ACC112 (cell line): ENCODE data around the gene ASIC1.
A peak's percentile ranks its signal among the peaks of the same experiment; 100 is the strongest.

Experiments used
- H2AFZ ChIP-seq: fragments of 200-600 bp; sonication (generic); one replicate; pipeline ENCODE4 v1.6.0; 2017; ENCODE audit warnings: antibody characterized with exemption, low read length; ENCODE audit not compliant: unreplicated experiment
- H3K27ac ChIP-seq: fragments of 200-600 bp; sonication (generic); 2 replicates; pipeline ENCODE4 v1.5.1; 2014; ENCODE audit warnings: low read depth, mild to moderate bottlenecking, antibody characterized with exemption, low read length, moderate library complexity
- H3K27me3 ChIP-seq: fragments of 200-600 bp; sonication (generic); 2 replicates; pipeline ENCODE4 v1.6.1; 2014; ENCODE audit warnings: mild to moderate bottlenecking, antibody characterized with exemption, low read length, moderate library complexity, mixed read lengths; ENCODE audit not compliant: insufficient read depth
- H3K36me3 ChIP-seq: fragments of 200-600 bp; sonication (generic); 2 replicates; pipeline ENCODE4 v1.6.1; 2016; ENCODE audit warnings: mild to moderate bottlenecking, antibody characterized with exemption, low read length, moderate library complexity, mixed read lengths; ENCODE audit not compliant: insufficient read depth
- H3K4me1 ChIP-seq: fragments of 200-600 bp; sonication (generic); one replicate; pipeline ENCODE4 v1.6.1; 2016; ENCODE audit warnings: low read length, mixed read lengths; ENCODE audit not compliant: insufficient read depth, unreplicated experiment, control insufficient read depth
- H3K4me3 ChIP-seq: fragments of 200-600 bp; sonication (generic); 2 replicates; pipeline ENCODE4 v1.5.1; 2014; ENCODE audit warnings: mild to moderate bottlenecking, low read depth, low read length
- H3K79me2 ChIP-seq: fragments of 200-600 bp; sonication (generic); one replicate; pipeline ENCODE4 v1.6.0; 2016; ENCODE audit warnings: low read length; ENCODE audit not compliant: control insufficient read depth, unreplicated experiment, insufficient read depth

ASIC1 gene

GRCh38 chr12:50061946-50062686, 4.7 kb downstream of the ASIC1 start:
- Histone ChIP-seq H3K27ac (no peak overlapping the region), H3K36me3 (no peaks in the 10 kb centered on the region), H2AFZ (no peak overlapping the region), H3K79me2 (no peaks in the 10 kb centered on the region), H3K27me3 (peaks cover under 1% of the 10 kb centered on the region; the same call in 1 of the 2 replicates), H3K4me3 (no peak overlapping the region), H3K4me1 (peaks cover 13% of the 10 kb centered on the region)

- peaks cover 13% of the 10 kb centered on the region for H3K4me1 ChIP-seq
- no peak overlapping the region for H3K4me3 ChIP-seq
- no peak overlapping the region for H2AFZ ChIP-seq
- H3K36me3 ChIP-seq: no peaks in the 10 kb centered on the region
- no peaks in the 10 kb centered on the region for H3K27me3 ChIP-seq
- H3K79me2 ChIP-seq: no peaks in the 10 kb centered on the region
- no peak overlapping the region for H3K27ac ChIP-seq
These were observed 5.5 kb downstream of the ASIC1 start for GRCh38 chr12:50062728-50063460.

- Histone ChIP-seq H3K36me3 (no peaks in the 10 kb centered on the region), H3K27me3 (no peaks in the 10 kb centered on the region), H3K79me2 (no peaks in the 10 kb centered on the region), H3K27ac (peak overlapping the region; percentile 52), H2AFZ (no peak overlapping the region), H3K4me1 (peaks cover 15% of the 10 kb centered on the region), H3K4me3 (no peak overlapping the region)
These were observed 8.4 kb downstream of the ASIC1 start for GRCh38 chr12:50065726-50066310.

GRCh38 chr12:50066402-50066801, 9.0 kb downstream of the ASIC1 start:
- no peak overlapping the region for H2AFZ ChIP-seq
- H3K79me2 ChIP-seq: no peaks in the 10 kb centered on the region
- no peaks in the 10 kb centered on the region for H3K27me3 ChIP-seq
- no peaks in the 10 kb centered on the region for H3K36me3 ChIP-seq
- peak overlapping the region; percentile 65 for H3K27ac ChIP-seq
- H3K4me1 ChIP-seq: peaks cover 17% of the 10 kb centered on the region
- no peak overlapping the region for H3K4me3 ChIP-seq

GRCh38 chr12:50069069-50069468, 11.7 kb downstream of the ASIC1 start:
- Histone ChIP-seq H3K36me3 (no peaks in the 10 kb centered on the region), H3K27ac (no peak overlapping the region), H3K27me3 (no peaks in the 10 kb centered on the region), H3K4me3 (no peak overlapping the region), H2AFZ (no peak overlapping the region), H3K79me2 (no peaks in the 10 kb centered on the region), H3K4me1 (peaks cover 17% of the 10 kb centered on the region)

- no peak overlapping the region for H3K4me3 ChIP-seq
- H3K4me1 ChIP-seq: peaks cover 17% of the 10 kb centered on the region
- H3K27me3 ChIP-seq: no peaks in the 10 kb centered on the region
- H3K36me3 ChIP-seq: no peaks in the 10 kb centered on the region
- H3K27ac ChIP-seq: no peak overlapping the region
- H3K79me2 ChIP-seq: no peaks in the 10 kb centered on the region
- no peak overlapping the region for H2AFZ ChIP-seq
These were observed 12.1 kb downstream of the ASIC1 start for GRCh38 chr12:50069539-50069938.

GRCh38 chr12:50070314-50071060, 13.1 kb downstream of the ASIC1 start:
- Histone ChIP-seq H3K4me1 (peaks cover 20% of the 10 kb centered on the region), H3K27ac (no peak overlapping the region), H3K27me3 (no peaks in the 10 kb centered on the region), H2AFZ (peak overlapping the region; percentile 33), H3K4me3 (no peak overlapping the region), H3K79me2 (no peaks in the 10 kb centered on the region), H3K36me3 (no peaks in the 10 kb centered on the region)

- no peak overlapping the region for H2AFZ ChIP-seq
- no peak overlapping the region for H3K27ac ChIP-seq
- no peak overlapping the region for H3K4me3 ChIP-seq
- no peaks in the 10 kb centered on the region for H3K27me3 ChIP-seq
- peaks cover 9% of the 10 kb centered on the region for H3K4me1 ChIP-seq
- H3K79me2 ChIP-seq: no peaks in the 10 kb centered on the region
- no peaks in the 10 kb centered on the region for H3K36me3 ChIP-seq
These were observed 15.0 kb downstream of the ASIC1 start for GRCh38 chr12:50072198-50072907.

- H2AFZ ChIP-seq: no peak overlapping the region
These were observed 15.8 kb downstream of the ASIC1 start for GRCh38 chr12:50073206-50073605.

GRCh38 chr12:50073712-50074111, 16.3 kb downstream of the ASIC1 start:
- Histone ChIP-seq H3K4me3 (no peak overlapping the region), H3K36me3 (no peaks in the 10 kb centered on the region), H3K79me2 (no peaks in the 10 kb centered on the region), H3K27ac (no peak overlapping the region), H3K27me3 (no peaks in the 10 kb centered on the region), H2AFZ (no peak overlapping the region), H3K4me1 (peaks cover 9% of the 10 kb centered on the region)

More at GRCh38 chr12:50073206-50073605, 15.8 kb downstream of the ASIC1 start:
- Histone ChIP-seq H3K36me3 (no peaks in the 10 kb centered on the region), H3K27me3 (no peaks in the 10 kb centered on the region), H3K79me2 (no peaks in the 10 kb centered on the region), H3K27ac (no peak overlapping the region), H3K4me1 (peaks cover 9% of the 10 kb centered on the region), H3K4me3 (no peak overlapping the region)
